Subcutaneous adipose tissue (tissue), 4 donors: ENCODE results near the gene USP49. TPM values are rescaled to one million over a fixed set of nuclear protein-coding genes. Genes with fewer than 3 reads are reported as not detected.

ENCODE experiments used
- CTCF ChIP-seq: fragments of 450-650 bp; IDR thresholded peaks from one replicate; pipeline ENCODE4 v1.5.1; 2016; ENCODE audit warnings: low read depth, mild to moderate bottlenecking, control low read depth, antibody characterized with exemption, moderate library complexity
- total RNA-seq, 4 donors: library from RNA; depleted of rRNA; stranded (reverse); fragments of >200 nt; gene quantifications; one replicate each; pipeline ENCODE4 v1.1.0, GENCODE V29; 2016

USP49 gene
- total RNA-seq, 4 donors from 2014 or later, result 4.1 to 7.8 (median 5.7) TPM

- no peak for TF ChIP-seq CTCF
Observed at GRCh38 chr6:41878961-41879405, 16.2 kb downstream of the USP49 start.

GRCh38 chr6:41878246-41878645, 16.9 kb downstream of the USP49 start:
- TF ChIP-seq CTCF, result no peak

DNA sequence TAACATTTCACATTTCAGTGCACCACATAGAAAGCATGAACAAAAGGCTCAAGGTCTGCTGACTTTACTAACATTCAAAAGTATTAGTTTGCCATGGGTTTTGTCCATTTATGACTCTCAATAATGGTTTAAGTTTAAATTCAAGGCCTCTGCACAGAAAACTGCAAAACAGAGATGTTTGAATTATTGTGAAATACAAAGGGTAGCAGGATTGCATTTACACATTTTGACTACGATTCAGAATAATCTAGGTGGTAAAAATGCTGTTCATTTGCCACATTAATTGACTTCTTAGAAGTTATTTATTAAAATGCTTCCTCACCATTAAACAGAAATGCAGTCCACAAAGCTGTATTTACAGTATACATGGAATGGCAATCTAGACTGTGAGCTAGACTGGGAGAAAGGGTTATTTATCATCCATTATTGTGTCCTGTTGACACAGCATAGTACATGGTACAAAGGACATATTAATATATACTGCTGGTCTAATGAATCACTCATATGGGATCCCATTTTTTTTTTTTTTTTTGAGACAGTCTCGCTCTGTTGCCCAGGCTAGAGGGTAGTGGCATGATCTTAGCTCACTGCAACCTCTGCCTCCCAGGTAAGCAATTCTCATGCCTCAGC, 18.0 kb downstream of the USP49 start:
- TF ChIP-seq CTCF, result no peak

DNA sequence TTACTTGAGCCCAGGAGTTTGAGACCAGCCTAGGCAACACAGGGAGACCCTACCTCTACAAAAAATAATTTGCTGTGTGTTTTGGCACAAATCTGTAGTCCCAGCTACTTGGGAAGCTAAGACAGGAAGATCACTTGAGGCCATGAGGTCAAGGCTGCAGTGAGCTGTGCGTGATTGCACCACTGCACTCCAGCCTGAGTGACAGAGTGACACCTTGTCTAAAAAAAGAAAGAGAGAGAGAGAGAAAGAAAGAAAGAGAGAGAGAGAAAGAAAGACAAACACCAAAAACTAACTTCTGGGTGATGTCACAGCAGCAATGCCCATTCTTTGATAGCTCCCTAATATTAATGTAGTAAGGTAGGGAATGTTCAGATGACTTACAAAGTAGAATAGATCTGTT, 20.4 kb downstream of the USP49 start:
- TF ChIP-seq CTCF, result no peak

- no peak for TF ChIP-seq CTCF
Observed at GRCh38 chr6:41872147-41872546, 23.0 kb downstream of the USP49 start.

DNA sequence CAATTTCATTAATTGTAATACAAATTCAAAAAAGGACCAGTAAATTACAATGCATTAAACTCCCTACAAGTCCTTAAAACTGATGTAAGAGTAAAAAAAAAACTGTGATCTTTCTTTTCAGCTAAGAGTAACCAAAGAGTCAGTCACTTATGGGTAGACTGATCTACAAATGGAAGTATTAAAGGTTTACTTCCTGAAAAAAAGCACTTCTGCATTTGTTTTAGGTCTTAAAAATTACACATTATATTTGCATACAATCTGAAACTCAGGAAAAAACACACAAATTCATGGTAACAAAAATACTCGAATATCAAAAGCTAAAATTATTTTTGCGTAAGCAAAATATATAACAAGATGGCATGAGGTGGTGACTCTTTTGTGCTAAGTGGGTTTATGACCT, 23.5 kb downstream of the USP49 start:
- no peak for TF ChIP-seq CTCF

DNA sequence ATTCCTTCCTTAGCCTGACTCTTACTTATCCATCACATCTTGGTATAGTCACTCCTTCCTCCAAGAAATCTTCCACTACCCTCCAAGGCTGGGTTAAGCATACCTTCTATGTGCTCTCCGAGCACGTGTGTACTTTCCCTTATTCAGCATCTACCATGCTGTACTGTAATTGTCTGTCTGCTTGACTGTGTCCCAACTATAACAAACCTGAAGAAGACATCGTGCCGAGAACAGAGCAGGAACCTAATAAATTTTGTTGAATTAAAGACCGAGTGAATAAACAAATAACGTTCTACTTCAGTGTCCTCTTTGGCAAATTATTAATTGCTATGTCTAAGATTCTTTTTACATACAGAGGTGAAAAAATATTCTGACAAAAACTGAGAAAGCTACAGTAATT, 35.8 kb downstream of the USP49 start:
- no peak for TF ChIP-seq CTCF
